ENCODE measurements around the gene MEI1. TPM values are rescaled to one million over a fixed set of nuclear protein-coding genes. Genes with fewer than 3 reads are reported as not detected.

Gene MEI1
- polyA plus RNA-seq, 1 donor from 2014 or later = not detected

DNA sequence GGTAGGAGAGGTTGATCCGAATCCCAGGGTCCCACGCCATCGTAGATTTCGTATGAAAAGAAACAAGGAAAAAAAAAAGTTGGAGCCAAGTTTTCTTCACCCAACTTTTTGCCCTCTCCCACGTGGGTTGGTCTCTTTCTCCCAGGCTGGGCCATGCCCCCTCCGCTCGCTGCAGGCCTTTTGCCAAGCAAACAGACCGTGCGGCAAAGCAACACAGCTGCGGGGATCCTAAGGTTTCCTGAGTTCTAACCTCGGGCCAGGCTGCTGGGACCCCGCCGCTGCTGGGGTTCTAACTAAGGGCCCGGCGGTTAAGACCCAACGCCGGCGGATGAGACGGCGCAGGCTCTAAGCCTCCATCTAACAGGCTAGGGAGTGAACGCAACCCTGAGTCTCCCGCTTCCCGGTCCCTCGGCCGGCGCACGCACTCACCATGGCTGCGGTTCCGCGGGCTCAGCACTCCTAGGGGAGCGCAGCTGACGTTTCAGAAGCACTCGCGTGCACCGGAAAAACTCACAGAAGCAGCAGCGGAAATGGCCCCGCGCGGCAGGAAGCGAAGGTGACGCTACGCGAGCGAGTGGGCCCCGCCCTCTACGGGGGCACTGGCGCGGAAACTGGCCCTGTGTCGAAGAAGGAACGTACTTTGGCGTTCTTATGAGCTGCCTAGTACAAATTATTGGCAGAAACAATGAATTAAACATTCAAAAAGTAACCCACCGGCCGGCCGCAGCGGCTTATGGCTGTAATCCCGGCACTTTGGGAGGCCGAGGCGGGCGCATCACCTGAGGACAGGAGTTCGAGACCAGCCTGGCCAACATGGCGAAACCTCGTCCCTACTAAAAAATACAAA, 10.7 kb upstream of the MEI1 start, which contains the start of gene SNU13 (continued):
- peak; percentile 69 for TF ChIP-seq POLR2AphosphoS5 (IDR thresholded peaks at IDR 0.05)

DNA sequence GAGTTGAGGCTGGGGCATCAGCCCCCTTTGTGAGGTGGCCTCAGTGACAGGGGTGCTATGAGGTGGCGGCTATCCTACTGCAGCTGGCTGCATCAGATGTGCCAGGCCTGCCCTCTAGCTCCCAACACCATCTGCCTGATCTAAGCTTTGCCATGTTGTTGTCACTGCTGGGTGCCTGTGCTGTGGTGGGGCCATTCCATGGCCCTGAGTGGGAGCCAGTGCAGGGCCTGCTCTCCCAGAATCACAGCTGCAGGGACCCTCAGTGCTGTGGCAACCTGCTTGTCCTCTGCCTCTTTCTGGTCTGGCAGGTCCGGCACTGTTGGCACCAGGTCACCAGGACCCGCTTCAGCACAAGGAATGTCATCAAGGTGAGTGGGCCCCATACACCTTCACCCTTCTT, 8.8 kb upstream of the MEI1 start:
- Histone ChIP-seq H3K79me2 (replicated peaks; ENCODE audit: insufficient read depth, low read length) (peaks cover 9% of the 10 kb centered on the region), H3K9me2 (ENCODE audit: insufficient read depth, low read length) (no peaks in the 10 kb centered on the region), H3K27me3 (ENCODE audit: insufficient read depth, low read depth, low read length) (no peaks in the 10 kb centered on the region), H3K4me3 (ENCODE audit: low read length) (no peak overlapping the region), H3K36me3 (ENCODE audit: insufficient read depth, low read length) (no peaks in the 10 kb centered on the region), H2AFZ (ENCODE audit: low read depth, low read length) (no peak overlapping the region), H3K27ac (ENCODE audit: low read length) (no peak overlapping the region), H3K9me3 (ENCODE audit: low read length) (no peaks in the 10 kb centered on the region), H3F3A (ENCODE audit: insufficient read depth, low read length, poor library complexity, severe bottlenecking) (no peaks in the 10 kb centered on the region), H4K20me1 (ENCODE audit: insufficient read depth) (no peaks in the 10 kb centered on the region), H3K9ac (ENCODE audit: low read length) (no peak overlapping the region), H3K4me2 (ENCODE audit: low read length) (no peak overlapping the region)
- no peak for TF ChIP-seq TAF1 (IDR thresholded peaks at IDR 0.05; ENCODE audit: low read depth)
- no peak for TF ChIP-seq MXI1 (conservative IDR thresholded peaks at IDR 0.05; ENCODE audit: poor library complexity, severe bottlenecking)
- no peak for TF ChIP-seq EP300 (conservative IDR thresholded peaks at IDR 0.05; ENCODE audit: poor library complexity, severe bottlenecking)
- TF ChIP-seq RAD21 (conservative IDR thresholded peaks at IDR 0.05) = no peak
- TF ChIP-seq, protein P1, sequence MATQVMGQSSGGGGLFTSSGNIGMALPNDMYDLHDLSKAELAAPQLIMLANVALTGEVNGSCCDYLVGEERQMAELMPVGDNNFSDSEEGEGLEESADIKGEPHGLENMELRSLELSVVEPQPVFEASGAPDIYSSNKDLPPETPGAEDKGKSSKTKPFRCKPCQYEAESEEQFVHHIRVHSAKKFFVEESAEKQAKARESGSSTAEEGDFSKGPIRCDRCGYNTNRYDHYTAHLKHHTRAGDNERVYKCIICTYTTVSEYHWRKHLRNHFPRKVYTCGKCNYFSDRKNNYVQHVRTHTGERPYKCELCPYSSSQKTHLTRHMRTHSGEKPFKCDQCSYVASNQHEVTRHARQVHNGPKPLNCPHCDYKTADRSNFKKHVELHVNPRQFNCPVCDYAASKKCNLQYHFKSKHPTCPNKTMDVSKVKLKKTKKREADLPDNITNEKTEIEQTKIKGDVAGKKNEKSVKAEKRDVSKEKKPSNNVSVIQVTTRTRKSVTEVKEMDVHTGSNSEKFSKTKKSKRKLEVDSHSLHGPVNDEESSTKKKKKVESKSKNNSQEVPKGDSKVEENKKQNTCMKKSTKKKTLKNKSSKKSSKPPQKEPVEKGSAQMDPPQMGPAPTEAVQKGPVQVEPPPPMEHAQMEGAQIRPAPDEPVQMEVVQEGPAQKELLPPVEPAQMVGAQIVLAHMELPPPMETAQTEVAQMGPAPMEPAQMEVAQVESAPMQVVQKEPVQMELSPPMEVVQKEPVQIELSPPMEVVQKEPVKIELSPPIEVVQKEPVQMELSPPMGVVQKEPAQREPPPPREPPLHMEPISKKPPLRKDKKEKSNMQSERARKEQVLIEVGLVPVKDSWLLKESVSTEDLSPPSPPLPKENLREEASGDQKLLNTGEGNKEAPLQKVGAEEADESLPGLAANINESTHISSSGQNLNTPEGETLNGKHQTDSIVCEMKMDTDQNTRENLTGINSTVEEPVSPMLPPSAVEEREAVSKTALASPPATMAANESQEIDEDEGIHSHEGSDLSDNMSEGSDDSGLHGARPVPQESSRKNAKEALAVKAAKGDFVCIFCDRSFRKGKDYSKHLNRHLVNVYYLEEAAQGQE (IDR thresholded peaks at IDR 0.05; ENCODE audit: borderline replicate concordance) = no peak
- TF ChIP-seq, protein P2, sequence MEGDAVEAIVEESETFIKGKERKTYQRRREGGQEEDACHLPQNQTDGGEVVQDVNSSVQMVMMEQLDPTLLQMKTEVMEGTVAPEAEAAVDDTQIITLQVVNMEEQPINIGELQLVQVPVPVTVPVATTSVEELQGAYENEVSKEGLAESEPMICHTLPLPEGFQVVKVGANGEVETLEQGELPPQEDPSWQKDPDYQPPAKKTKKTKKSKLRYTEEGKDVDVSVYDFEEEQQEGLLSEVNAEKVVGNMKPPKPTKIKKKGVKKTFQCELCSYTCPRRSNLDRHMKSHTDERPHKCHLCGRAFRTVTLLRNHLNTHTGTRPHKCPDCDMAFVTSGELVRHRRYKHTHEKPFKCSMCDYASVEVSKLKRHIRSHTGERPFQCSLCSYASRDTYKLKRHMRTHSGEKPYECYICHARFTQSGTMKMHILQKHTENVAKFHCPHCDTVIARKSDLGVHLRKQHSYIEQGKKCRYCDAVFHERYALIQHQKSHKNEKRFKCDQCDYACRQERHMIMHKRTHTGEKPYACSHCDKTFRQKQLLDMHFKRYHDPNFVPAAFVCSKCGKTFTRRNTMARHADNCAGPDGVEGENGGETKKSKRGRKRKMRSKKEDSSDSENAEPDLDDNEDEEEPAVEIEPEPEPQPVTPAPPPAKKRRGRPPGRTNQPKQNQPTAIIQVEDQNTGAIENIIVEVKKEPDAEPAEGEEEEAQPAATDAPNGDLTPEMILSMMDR (IDR thresholded peaks at IDR 0.05; ENCODE audit: poor library complexity, severe bottlenecking) = no peak
- TF ChIP-seq EZH2 (IDR thresholded peaks at IDR 0.05; ENCODE audit: borderline replicate concordance, insufficient read depth, low read length, poor library complexity, severe bottlenecking) = no peak
- TF ChIP-seq POLR2AphosphoS5 (IDR thresholded peaks at IDR 0.05) = no peak
- TF ChIP-seq SMC3 (conservative IDR thresholded peaks at IDR 0.05; ENCODE audit: poor library complexity) = no peak

DNA sequence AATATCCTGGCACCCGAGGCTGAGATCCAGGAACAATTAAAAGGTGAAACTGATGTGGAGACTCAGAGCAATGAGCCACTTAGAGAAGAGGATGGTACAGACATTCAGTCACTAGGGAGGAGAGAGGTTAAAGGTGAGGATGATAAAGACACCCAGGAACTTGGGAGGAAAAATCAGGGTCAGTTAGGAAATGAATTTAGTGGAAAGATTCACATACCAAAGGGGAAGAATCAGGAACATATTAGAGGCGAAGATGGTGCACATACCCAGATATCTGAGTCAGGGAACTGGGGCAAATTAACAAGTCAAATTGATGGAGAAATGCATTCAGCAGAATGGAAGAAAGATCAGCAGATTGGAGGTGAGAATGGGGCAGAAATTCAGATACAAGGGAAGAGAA, 4.1 kb upstream of the MEI1 start:
- H3K4me2 ChIP-seq (ENCODE audit: low read length) = no peak overlapping the region
- no peaks in the 10 kb centered on the region for H3F3A ChIP-seq (ENCODE audit: insufficient read depth, low read length, poor library complexity, severe bottlenecking)
- no peaks in the 10 kb centered on the region for H3K9me2 ChIP-seq (ENCODE audit: insufficient read depth, low read length)
- no peaks in the 10 kb centered on the region for H3K27me3 ChIP-seq (ENCODE audit: insufficient read depth, low read depth, low read length)
- no peaks in the 10 kb centered on the region for H3K36me3 ChIP-seq (ENCODE audit: insufficient read depth, low read length)
- TF ChIP-seq POLR2AphosphoS5 (IDR thresholded peaks at IDR 0.05) (no peak), SMC3 (conservative IDR thresholded peaks at IDR 0.05; ENCODE audit: poor library complexity) (no peak), RAD21 (conservative IDR thresholded peaks at IDR 0.05) (no peak), EP300 (conservative IDR thresholded peaks at IDR 0.05; ENCODE audit: poor library complexity, severe bottlenecking) (no peak), TAF1 (IDR thresholded peaks at IDR 0.05; ENCODE audit: low read depth) (no peak), EZH2 (IDR thresholded peaks at IDR 0.05; ENCODE audit: borderline replicate concordance, insufficient read depth, low read length, poor library complexity, severe bottlenecking) (no peak)
- TF ChIP-seq, protein P2 (IDR thresholded peaks at IDR 0.05; ENCODE audit: poor library complexity, severe bottlenecking) = no peak
- H4K20me1 ChIP-seq (ENCODE audit: insufficient read depth) = no peaks in the 10 kb centered on the region
- no peaks in the 10 kb centered on the region for H3K9me3 ChIP-seq (ENCODE audit: low read length)
- H3K27ac ChIP-seq (ENCODE audit: low read length) = no peak overlapping the region
- no peak overlapping the region for H3K9ac ChIP-seq (ENCODE audit: low read length)
- no peak overlapping the region for H3K4me3 ChIP-seq (ENCODE audit: low read length)
- H2AFZ ChIP-seq (ENCODE audit: low read depth, low read length) = no peak overlapping the region
- no peaks in the 10 kb centered on the region for H3K79me2 ChIP-seq (replicated peaks; ENCODE audit: insufficient read depth, low read length)
